ENCODE measurements around the gene DHX16.
"Not testable (repeated sequence)": the region's sequence is repeated elsewhere in the genome, so short reads cannot be mapped to it uniquely, and the experiment has no call there.

Gene DHX16

GRCh38 chr6:30678964-30679726 is 6.3 kb upstream of the DHX16 start:
- Histone ChIP-seq H3K4me3 (ENCODE audit: low read depth in 1 of 2, low read length in 2 of 2) (peak overlapping the region in 1 of 2 experiments; percentile 49; a peak in 2 of 4 replicates), H3K4me1 (ENCODE audit: insufficient read depth, low read length) (peaks cover 50% of the 10 kb centered on the region), H3K9ac (ENCODE audit: low read depth, low read length) (peak overlapping the region; percentile 88), H3K9me3 (ENCODE audit: insufficient read depth, low read length, severe bottlenecking) (no peaks in the 10 kb centered on the region), H3K4me2 (ENCODE audit: insufficient read depth, low read length) (peak overlapping the region; percentile 95), H3K27me3 (ENCODE audit: insufficient read depth, low read length, poor library complexity) (no peaks in the 10 kb centered on the region), H3K27ac (ENCODE audit: low read length) (peak overlapping the region; percentile 70), H3K79me2 (ENCODE audit: insufficient read depth, low read length) (peaks cover 60% of the 10 kb centered on the region), H3K36me3 (ENCODE audit: insufficient read depth, low read length) (peaks cover 68% of the 10 kb centered on the region), H4K20me1 (ENCODE audit: insufficient read depth, low read length) (peaks cover 35% of the 10 kb centered on the region), H2AFZ (ENCODE audit: low read depth, low read length) (no peak overlapping the region)
- ATAC-seq (ENCODE audit: insufficient read depth, low read depth) (peak; percentile 68), DNase-seq (peak; percentile 92)
- TF ChIP-seq CTCF (IDR thresholded peaks at IDR 0.05; ENCODE audit: borderline replicate concordance, extremely low read depth, low read length, poor library complexity, severe bottlenecking) (peak; percentile 99), EZH2 (IDR thresholded peaks at IDR 0.05; ENCODE audit: borderline replicate concordance, low read depth, low read length, severe bottlenecking) (no peak)

GRCh38 chr6:30676660-30677285 is 4.0 kb upstream of the DHX16 start:
- Histone ChIP-seq H3K9me3 (ENCODE audit: insufficient read depth, low read length, severe bottlenecking) (no peaks in the 10 kb centered on the region), H3K36me3 (ENCODE audit: insufficient read depth, low read length) (peaks cover 54% of the 10 kb centered on the region), H3K4me1 (ENCODE audit: insufficient read depth, low read length) (peaks cover 46% of the 10 kb centered on the region), H4K20me1 (ENCODE audit: insufficient read depth, low read length) (peaks cover 19% of the 10 kb centered on the region), H3K27me3 (ENCODE audit: insufficient read depth, low read length, poor library complexity) (no peaks in the 10 kb centered on the region), H3K79me2 (ENCODE audit: insufficient read depth, low read length) (peaks cover 46% of the 10 kb centered on the region), H3K4me3 (ENCODE audit: low read depth in 1 of 2, low read length in 2 of 2) (no peak overlapping the region), H2AFZ (ENCODE audit: low read depth, low read length) (no peak overlapping the region), H3K27ac (ENCODE audit: low read length) (no peak overlapping the region), H3K4me2 (ENCODE audit: insufficient read depth, low read length) (no peak overlapping the region), H3K9ac (ENCODE audit: low read depth, low read length) (no peak overlapping the region)
- no peak for TF ChIP-seq CTCF (IDR thresholded peaks at IDR 0.05; ENCODE audit: borderline replicate concordance, extremely low read depth, low read length, poor library complexity, severe bottlenecking)
- no peak for TF ChIP-seq EZH2 (IDR thresholded peaks at IDR 0.05; ENCODE audit: borderline replicate concordance, low read depth, low read length, severe bottlenecking)
- no peak for ATAC-seq (ENCODE audit: insufficient read depth, low read depth)
- no peak for DNase-seq

GRCh38 chr6:30670760-30671527 is 1.9 kb downstream of the DHX16 start:
- peak overlapping the region; percentile 71 for H3K9ac ChIP-seq (ENCODE audit: low read depth, low read length)
- no peak overlapping the region for H3K27ac ChIP-seq (ENCODE audit: low read length)
- H3K9me3 ChIP-seq (ENCODE audit: insufficient read depth, low read length, severe bottlenecking) = no peaks in the 10 kb centered on the region
- peaks cover 2% of the 10 kb centered on the region; the same call in 1 of the 2 replicates for H4K20me1 ChIP-seq (ENCODE audit: insufficient read depth, low read length)
- no peak overlapping the region for H3K4me3 ChIP-seq (ENCODE audit: low read depth in 1 of 2, low read length in 2 of 2)
- TF ChIP-seq CTCF (IDR thresholded peaks at IDR 0.05; ENCODE audit: borderline replicate concordance, extremely low read depth, low read length, poor library complexity, severe bottlenecking) (peak; percentile 42), EZH2 (IDR thresholded peaks at IDR 0.05; ENCODE audit: borderline replicate concordance, low read depth, low read length, severe bottlenecking) (no peak)
- ATAC-seq (ENCODE audit: insufficient read depth, low read depth) = no peak
- H3K4me2 ChIP-seq (ENCODE audit: insufficient read depth, low read length) = peak overlapping the region; percentile 80
- peaks cover 24% of the 10 kb centered on the region for H3K79me2 ChIP-seq (ENCODE audit: insufficient read depth, low read length)
- H3K36me3 ChIP-seq (ENCODE audit: insufficient read depth, low read length) = peaks cover 38% of the 10 kb centered on the region
- H2AFZ ChIP-seq (ENCODE audit: low read depth, low read length) = no peak overlapping the region
- no peak for DNase-seq
- peaks cover 28% of the 10 kb centered on the region for H3K4me1 ChIP-seq (ENCODE audit: insufficient read depth, low read length)
- H3K27me3 ChIP-seq (ENCODE audit: insufficient read depth, low read length, poor library complexity) = no peaks in the 10 kb centered on the region

GRCh38 chr6:30666300-30666699 is 6.5 kb downstream of the DHX16 start:
- H3K79me2 ChIP-seq (ENCODE audit: insufficient read depth, low read length); DNase-seq: not testable (repeated sequence)

More at GRCh38 chr6:30666300-30666699, 6.5 kb downstream of the DHX16 start:
- not testable (repeated sequence) for H3K27me3 ChIP-seq (ENCODE audit: insufficient read depth, low read length, poor library complexity); ATAC-seq (ENCODE audit: insufficient read depth, low read depth); H3K4me3 ChIP-seq (ENCODE audit: low read depth in 1 of 2, low read length in 2 of 2); H3K4me2 ChIP-seq (ENCODE audit: insufficient read depth, low read length); H3K4me1 ChIP-seq (ENCODE audit: insufficient read depth, low read length); H3K9me3 ChIP-seq (ENCODE audit: insufficient read depth, low read length, severe bottlenecking); H3K9ac ChIP-seq (ENCODE audit: low read depth, low read length); H2AFZ ChIP-seq (ENCODE audit: low read depth, low read length); H3K27ac ChIP-seq (ENCODE audit: low read length); H4K20me1 ChIP-seq (ENCODE audit: insufficient read depth, low read length)
- H3K36me3 ChIP-seq (ENCODE audit: insufficient read depth, low read length) = peaks cover 79% of the 10 kb centered on the region

All from DND-41 (cell line).